Activated CD8-positive, alpha-beta memory T cell treated with anti-CD3 and anti-CD28 coated beads for 24 hours (primary cell): ENCODE data around the gene SPTSSB.

Experiments used
- DNase-seq: peaks from one replicate; pipeline ENCODE4 v3.0.0-alpha.2; 2020

SPTSSB gene

GRCh38 chr3:161337311-161337710 lies 34.0 kb downstream of the SPTSSB start:
- no peak for DNase-seq

GRCh38 chr3:161336661-161337060 lies 34.7 kb downstream of the SPTSSB start:
- no peak for DNase-seq

- DNase-seq: no peak
Measured at GRCh38 chr3:161333696-161334095, 37.6 kb downstream of the SPTSSB start.

- DNase-seq: no peak
Measured at GRCh38 chr3:161332792-161333191, 38.5 kb downstream of the SPTSSB start.

GRCh38 chr3:161325059-161325458 lies 46.3 kb downstream of the SPTSSB start:
- no peak for DNase-seq

GRCh38 chr3:161323926-161324621 lies 47.2 kb downstream of the SPTSSB start:
- no peak for DNase-seq

- no peak for DNase-seq
Measured at GRCh38 chr3:161322781-161323568, 48.3 kb downstream of the SPTSSB start.

GRCh38 chr3:161320837-161321236 lies 50.5 kb downstream of the SPTSSB start:
- no peak for DNase-seq

- DNase-seq: no peak
Measured at GRCh38 chr3:161319867-161320266, 51.5 kb downstream of the SPTSSB start.

GRCh38 chr3:161317077-161317476 lies 54.2 kb downstream of the SPTSSB start:
- no peak for DNase-seq

- no peak for DNase-seq
Measured at GRCh38 chr3:161316006-161316689, 55.2 kb downstream of the SPTSSB start.

GRCh38 chr3:161314836-161315395 lies 56.4 kb downstream of the SPTSSB start:
- DNase-seq: no peak

GRCh38 chr3:161310649-161311423 lies 60.5 kb downstream of the SPTSSB start:
- peak; percentile 67 for DNase-seq

GRCh38 chr3:161305095-161305991 lies 66.0 kb downstream of the SPTSSB start:
- no peak for DNase-seq

GRCh38 chr3:161296814-161297213 lies 74.5 kb downstream of the SPTSSB start:
- DNase-seq: no peak

- DNase-seq: no peak
Measured at GRCh38 chr3:161295325-161295724, 76.0 kb downstream of the SPTSSB start.
